GM23338 (cell line): ENCODE measurements around the gene SNUPN.

Experiments
- CREB1 ChIP-seq: fragments of 250-450 bp; sonication (Bioruptor Pico); IDR thresholded peaks from 2 replicates; pipeline ENCODE4 v1.5.0; 2020; ENCODE audit warnings: low read depth, mild to moderate bottlenecking, moderate library complexity
- CTCF ChIP-seq, 2 experiments: fragments of 200-600 bp in 1 of 2; sonication (generic) in 1 of 2; conservative IDR thresholded peaks; 2 replicates each; pipeline versions ENCODE4 v1.5.1 to v1.6.1; 2016 to 2017; ENCODE audit warnings: antibody characterized with exemption in 2 of 2, low read depth in 2 of 2, mild to moderate bottlenecking in 2 of 2, moderate library complexity in 1 of 2
- EZH2 ChIP-seq: fragments of 200-600 bp; sonication (generic); IDR thresholded peaks from one replicate; pipeline ENCODE4 v1.8.0; 2017; ENCODE audit warnings: antibody characterized with exemption, mild to moderate bottlenecking, low read depth; ENCODE audit not compliant: unreplicated experiment
- NANOG ChIP-seq: IDR thresholded peaks from 2 replicates; pipeline ENCODE4 v1.6.1; 2016; ENCODE audit warnings: antibody characterized with exemption, borderline replicate concordance
- POLR2AphosphoS5 ChIP-seq: IDR thresholded peaks from 2 replicates; pipeline ENCODE4 v1.6.1; 2016; ENCODE audit warnings: antibody characterized with exemption, low read depth
- REST ChIP-seq: IDR thresholded peaks from one replicate; pipeline ENCODE4 v1.6.1; 2018; ENCODE audit warnings: antibody characterized with exemption; ENCODE audit not compliant: unreplicated experiment

DNA sequence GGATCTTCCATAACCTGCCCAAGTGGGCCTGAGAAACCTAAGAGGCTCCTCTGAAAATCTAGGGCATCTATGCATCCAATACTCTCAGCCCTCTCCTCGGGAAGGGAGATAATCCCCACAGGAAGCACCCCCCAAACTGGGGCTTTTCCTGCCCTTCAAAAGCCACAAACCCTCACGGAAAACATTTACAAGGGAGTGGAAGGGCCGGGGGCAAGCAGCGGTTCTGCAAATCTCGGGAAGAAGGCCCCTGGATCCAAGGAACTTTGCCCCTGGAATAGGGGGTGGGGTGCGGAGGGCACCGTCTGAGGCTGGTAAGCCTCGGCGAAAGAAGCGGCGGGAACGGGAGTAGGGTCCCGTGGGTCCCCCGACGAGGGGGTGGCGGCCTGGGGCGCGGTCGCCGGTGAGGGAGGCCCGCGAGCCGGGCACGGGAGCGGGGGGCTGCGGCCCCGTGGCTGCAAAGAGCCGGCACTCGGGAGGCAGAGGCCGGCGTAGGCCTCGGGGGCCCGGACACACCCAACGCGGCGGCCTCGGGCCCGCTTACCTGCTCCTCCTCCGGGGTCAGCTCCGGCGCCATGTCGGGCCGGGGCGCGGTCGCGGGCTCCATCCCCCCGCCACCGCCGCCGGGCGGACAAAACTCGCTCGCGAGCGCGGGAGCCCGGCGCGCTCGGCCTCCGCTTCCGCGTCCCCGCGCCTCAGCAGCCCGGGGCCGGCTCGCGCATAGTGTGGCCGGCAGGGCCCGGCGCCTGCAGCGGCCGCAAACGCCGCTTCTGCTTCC lies 47.2 kb downstream of the SNUPN start:
- TF ChIP-seq EZH2 (no peak), POLR2AphosphoS5 (no peak; the same call in 1 of the 2 replicates), REST (no peak), CTCF (conservative IDR thresholded peaks at IDR 0.05; ENCODE audit: low read depth in 2 of 2) (no peak), NANOG (no peak), CREB1 (no peak)
